ENCODE results near the gene PHLPP1.

- TF ChIP-seq CTCF (IDR thresholded peaks at IDR 0.05; ENCODE audit: low read depth, low read length) (no peak), POLR2A (IDR thresholded peaks at IDR 0.05; ENCODE audit: extremely low read depth, insufficient read length) (no peak), MAX (IDR thresholded peaks at IDR 0.05; ENCODE audit: low read depth, low read length) (no peak)
Observed at GRCh38 chr18:62796216-62796621, 80.9 kb downstream of the PHLPP1 start.

Data from NB4 (cell line).